22Rv1 (cell line): Measurements from ENCODE around the gene IRF2BPL.

Source experiments
- H3K27ac ChIP-seq: fragments of 450-650 bp; 2 replicates; pipeline ENCODE4 v1.5.1; 2017
- CTCF ChIP-seq: fragments of 450-650 bp; IDR thresholded peaks from 2 replicates; pipeline ENCODE4 v1.5.1; 2017; ENCODE audit warnings: mild to moderate bottlenecking
- ZFX ChIP-seq: fragments of 450-650 bp; IDR thresholded peaks from 2 replicates; pipeline ENCODE4 v1.6.1; 2017; ENCODE audit warnings: antibody characterized with exemption, borderline replicate concordance

The IRF2BPL gene

GRCh38 chr14:77068517-77069200 lies 40.2 kb upstream of the IRF2BPL start:
- no peak overlapping the region for H3K27ac ChIP-seq
- TF ChIP-seq ZFX, result no peak
- TF ChIP-seq CTCF, result peak; percentile 52

GRCh38 chr14:77067632-77068516 lies 39.4 kb upstream of the IRF2BPL start:
- TF ChIP-seq CTCF (peak; percentile 90), ZFX (no peak)
- H3K27ac ChIP-seq, result no peak overlapping the region

- TF ChIP-seq CTCF, result no peak
- no peak for TF ChIP-seq ZFX
- H3K27ac ChIP-seq, result no peak overlapping the region
Observed at GRCh38 chr14:77066578-77067172, 38.2 kb upstream of the IRF2BPL start.

- TF ChIP-seq CTCF (no peak), ZFX (no peak)
- H3K27ac ChIP-seq, result no peak overlapping the region
Observed at GRCh38 chr14:77065851-77066577, 37.5 kb upstream of the IRF2BPL start.

- no peak overlapping the region for H3K27ac ChIP-seq
Observed at GRCh38 chr14:77064521-77065178, 36.1 kb upstream of the IRF2BPL start.

More at GRCh38 chr14:77064521-77065178, 36.1 kb upstream of the IRF2BPL start:
- TF ChIP-seq ZFX (no peak), CTCF (no peak)
